ENCODE results near the gene NRXN3. TPM values are rescaled to one million over a fixed set of nuclear protein-coding genes. Genes with fewer than 3 reads are reported as not detected.
A peak's percentile ranks its signal among the peaks of the same experiment; 100 is the strongest.

Gene NRXN3
- total RNA-seq, 1 donor from 2014 or later, result 18.0 TPM

DNA sequence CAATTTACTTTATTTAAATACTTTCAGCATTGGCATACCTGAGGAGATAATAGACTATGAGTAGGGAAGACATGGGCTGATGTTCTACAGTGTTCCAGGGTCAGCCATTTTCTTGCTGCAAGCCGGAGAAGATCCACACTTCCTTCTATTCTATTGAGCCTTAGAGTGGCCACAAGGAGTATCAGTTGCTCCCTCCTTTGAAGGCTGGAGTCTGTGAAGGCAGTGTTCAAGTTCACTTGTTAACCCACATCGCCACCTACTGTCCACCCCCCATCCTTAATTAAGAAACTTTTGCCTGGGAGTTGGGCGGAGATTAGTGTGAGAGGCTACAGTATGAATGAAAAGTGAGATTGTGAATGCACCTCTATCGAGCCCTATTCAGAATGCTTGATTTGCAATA lies 666.6 kb downstream of the NRXN3 start:
- H3K27me3 Mint-ChIP-seq (ENCODE audit: low read depth, unreplicated experiment), result peaks cover 16% of the 10 kb centered on the region

DNA sequence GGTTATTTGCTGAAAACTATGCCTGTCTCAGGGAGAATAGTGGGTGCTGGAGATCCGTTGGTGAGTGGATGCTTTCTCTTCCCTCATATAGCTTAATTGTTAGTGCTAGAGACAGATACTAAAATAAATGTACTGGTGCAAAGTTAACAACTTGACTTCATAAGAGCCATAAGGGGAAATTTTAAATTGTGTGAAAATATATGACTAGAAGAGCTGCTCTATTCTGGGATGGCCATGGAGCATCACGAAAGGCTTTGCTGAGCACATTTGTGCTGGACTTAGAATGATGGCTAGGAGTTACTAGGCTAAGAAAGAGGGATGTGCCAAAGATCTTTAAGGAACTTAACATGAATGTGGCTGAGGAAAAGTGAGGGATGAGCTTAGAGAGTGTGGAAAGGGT lies 668.8 kb downstream of the NRXN3 start:
- no peaks in the 10 kb centered on the region for H4K20me1 ChIP-seq (ENCODE audit: insufficient read depth, low read length)
- no peaks in the 10 kb centered on the region for H3K36me3 Mint-ChIP-seq (ENCODE audit: low read depth, unreplicated experiment)
- H3K79me2 ChIP-seq (ENCODE audit: insufficient read depth, low read length), result no peaks in the 10 kb centered on the region
- H3K27me3 Mint-ChIP-seq (ENCODE audit: low read depth, unreplicated experiment), result peaks cover 8% of the 10 kb centered on the region
- peaks cover 2% of the 10 kb centered on the region for H3K27me3 ChIP-seq (ENCODE audit: insufficient read depth, low read length)
- no peaks in the 10 kb centered on the region for H3K9me3 ChIP-seq (ENCODE audit: insufficient read depth, low read depth, low read length)
- no peak overlapping the region for H3K4me3 Mint-ChIP-seq (ENCODE audit: unreplicated experiment)
- H3K27ac Mint-ChIP-seq (ENCODE audit: unreplicated experiment), result no peak overlapping the region
- H3K9me3 Mint-ChIP-seq (ENCODE audit: unreplicated experiment), result peaks cover 1% of the 10 kb centered on the region
- H2AFZ ChIP-seq (ENCODE audit: low read depth, low read length), result no peak overlapping the region
- FAIRE-seq, result no peak
- no peak for TF ChIP-seq CTCF (IDR thresholded peaks at IDR 0.05; ENCODE audit: insufficient read depth, low read depth, low read length)
- TF ChIP-seq EZH2 (IDR thresholded peaks at IDR 0.05; ENCODE audit: insufficient read depth, low read length), result no peak
- H3K9ac ChIP-seq (ENCODE audit: low read length), result no peak overlapping the region
- no peak overlapping the region for H3K27ac ChIP-seq (ENCODE audit: low read depth, low read length)
- no peak overlapping the region for H3K4me3 ChIP-seq (ENCODE audit: insufficient read depth, low read depth, low read length)
- no peak overlapping the region for H3K4me2 ChIP-seq (ENCODE audit: low read length)
- no peaks in the 10 kb centered on the region for H3K4me1 ChIP-seq (ENCODE audit: insufficient read depth, low read length)
- H3K36me3 ChIP-seq (ENCODE audit: insufficient read depth, low read length), result no peaks in the 10 kb centered on the region
- H3K4me1 Mint-ChIP-seq (ENCODE audit: low read depth, unreplicated experiment), result no peaks in the 10 kb centered on the region
- no peak for DNase-seq (ENCODE audit: low read depth)

More for the DNA sequence above, 666.6 kb downstream of the NRXN3 start:
- Histone ChIP-seq H3K9me3 (ENCODE audit: insufficient read depth, low read depth, low read length) (no peaks in the 10 kb centered on the region), H3K9ac (ENCODE audit: low read length) (no peak overlapping the region), H3K4me1 (ENCODE audit: insufficient read depth, low read length) (no peaks in the 10 kb centered on the region), H3K79me2 (ENCODE audit: insufficient read depth, low read length) (no peaks in the 10 kb centered on the region), H3K27ac (ENCODE audit: low read depth, low read length) (no peak overlapping the region), H3K36me3 (ENCODE audit: insufficient read depth, low read length) (no peaks in the 10 kb centered on the region), H3K4me3 (ENCODE audit: insufficient read depth, low read depth, low read length) (no peak overlapping the region), H4K20me1 (ENCODE audit: insufficient read depth, low read length) (no peaks in the 10 kb centered on the region), H3K27me3 (ENCODE audit: insufficient read depth, low read length) (peaks cover 4% of the 10 kb centered on the region), H2AFZ (ENCODE audit: low read depth, low read length) (no peak overlapping the region), H3K4me2 (ENCODE audit: low read length) (no peak overlapping the region)
- FAIRE-seq (no peak), DNase-seq (ENCODE audit: low read depth) (peak; percentile 48)
- Mint-ChIP-seq H3K9me3 (ENCODE audit: unreplicated experiment) (no peaks in the 10 kb centered on the region), H3K4me1 (ENCODE audit: low read depth, unreplicated experiment) (no peaks in the 10 kb centered on the region), H3K27ac (ENCODE audit: unreplicated experiment) (no peak overlapping the region), H3K36me3 (ENCODE audit: low read depth, unreplicated experiment) (no peaks in the 10 kb centered on the region), H3K4me3 (ENCODE audit: unreplicated experiment) (no peak overlapping the region)
- no peak for TF ChIP-seq EZH2 (IDR thresholded peaks at IDR 0.05; ENCODE audit: insufficient read depth, low read length)
- peak; percentile 71 for TF ChIP-seq CTCF (IDR thresholded peaks at IDR 0.05; ENCODE audit: insufficient read depth, low read depth, low read length)

- no peak for DNase-seq (ENCODE audit: low read depth)
- H3K4me1 Mint-ChIP-seq (ENCODE audit: low read depth, unreplicated experiment), result no peaks in the 10 kb centered on the region
These were observed 670.7 kb downstream of the NRXN3 start for GRCh38 chr14:78840898-78841297.

More at GRCh38 chr14:78840898-78841297, 670.7 kb downstream of the NRXN3 start:
- Mint-ChIP-seq H3K4me3 (ENCODE audit: unreplicated experiment) (no peak overlapping the region), H3K36me3 (ENCODE audit: low read depth, unreplicated experiment) (no peaks in the 10 kb centered on the region), H3K9me3 (ENCODE audit: unreplicated experiment) (peaks cover 1% of the 10 kb centered on the region), H3K27ac (ENCODE audit: unreplicated experiment) (no peak overlapping the region), H3K27me3 (ENCODE audit: low read depth, unreplicated experiment) (peaks cover 4% of the 10 kb centered on the region)
- Histone ChIP-seq H3K36me3 (ENCODE audit: insufficient read depth, low read length) (no peaks in the 10 kb centered on the region), H3K9ac (ENCODE audit: low read length) (no peak overlapping the region), H3K4me1 (ENCODE audit: insufficient read depth, low read length) (no peaks in the 10 kb centered on the region), H2AFZ (ENCODE audit: low read depth, low read length) (no peak overlapping the region), H4K20me1 (ENCODE audit: insufficient read depth, low read length) (no peaks in the 10 kb centered on the region), H3K27me3 (ENCODE audit: insufficient read depth, low read length) (peaks cover 2% of the 10 kb centered on the region), H3K4me2 (ENCODE audit: low read length) (no peak overlapping the region), H3K9me3 (ENCODE audit: insufficient read depth, low read depth, low read length) (no peaks in the 10 kb centered on the region), H3K79me2 (ENCODE audit: insufficient read depth, low read length) (no peaks in the 10 kb centered on the region), H3K27ac (ENCODE audit: low read depth, low read length) (no peak overlapping the region), H3K4me3 (ENCODE audit: insufficient read depth, low read depth, low read length) (no peak overlapping the region)
- FAIRE-seq, result no peak
- TF ChIP-seq CTCF (IDR thresholded peaks at IDR 0.05; ENCODE audit: insufficient read depth, low read depth, low read length) (no peak), EZH2 (IDR thresholded peaks at IDR 0.05; ENCODE audit: insufficient read depth, low read length) (no peak)

All from astrocyte (in vitro differentiated cells and primary cell).